Dendritic cell treated with granulocyte-macrophage colony-stimulating factor and Interleukin-4, amounts not matched to agents 40 ng/mL and 50 ng/mL, for 4 days (primary cell): ENCODE data around the gene PYGM.
A peak's percentile ranks its signal among the peaks of the same experiment; 100 is the strongest.

ENCODE experiments used
- H3K27ac Mint-ChIP-seq: one replicate; pipeline ENCODE4 v1.8.0; 2022; ENCODE audit warnings: mild to moderate bottlenecking, mixed read lengths
- H3K27me3 Mint-ChIP-seq: one replicate; pipeline ENCODE4 v1.8.0; 2022; ENCODE audit warnings: mild to moderate bottlenecking, mixed read lengths
- H3K36me3 Mint-ChIP-seq: one replicate; pipeline ENCODE4 v1.8.0; 2022; ENCODE audit warnings: low read depth, mixed read lengths
- H3K4me1 Mint-ChIP-seq: one replicate; pipeline ENCODE4 v1.8.0; 2022; ENCODE audit warnings: low read depth, mixed read lengths
- H3K4me3 Mint-ChIP-seq: one replicate; pipeline ENCODE4 v1.8.0; 2022; ENCODE audit warnings: mild to moderate bottlenecking, moderate library complexity, mixed read lengths
- H3K9me3 Mint-ChIP-seq: one replicate; pipeline ENCODE4 v1.8.0; 2022; ENCODE audit warnings: mixed read lengths
- intact Hi-C: fragments of 100-400 bp; cut with micrococcal nuclease; formaldehyde crosslinking; loops from one replicate; pipeline ENCODE4 v1.15.0; 2022

The PYGM gene

GRCh38 chr11:64784813-64785581 lies 25.2 kb upstream of the PYGM start:
- H3K4me1 Mint-ChIP-seq, result no peaks in the 10 kb centered on the region
- no peak overlapping the region for H3K27ac Mint-ChIP-seq
- intact Hi-C loops, result no loop called here
- no peak overlapping the region for H3K4me3 Mint-ChIP-seq
- H3K9me3 Mint-ChIP-seq, result no peaks in the 10 kb centered on the region
- peaks cover 22% of the 10 kb centered on the region for H3K36me3 Mint-ChIP-seq
- H3K27me3 Mint-ChIP-seq, result no peaks in the 10 kb centered on the region

- H3K27me3 Mint-ChIP-seq, result no peaks in the 10 kb centered on the region
- peaks cover 34% of the 10 kb centered on the region for H3K4me1 Mint-ChIP-seq
- intact Hi-C loops, result loop anchor here (1.0 to 5.0 kb wide), 2 partner anchors 25 to 36 kb away; partner anchors contain the start of genes MAP4K2 and RASGRP2
- peak within 1 kb of the TSS; percentile 95 for H3K27ac Mint-ChIP-seq
- peak within 1 kb of the TSS; percentile 84 for H3K4me3 Mint-ChIP-seq
- peaks cover 44% of the 10 kb centered on the region for H3K36me3 Mint-ChIP-seq
- no peaks in the 10 kb centered on the region for H3K9me3 Mint-ChIP-seq
Measured at GRCh38 chr11:64778473-64779298, 18.9 kb upstream of the PYGM start, which contains the start of gene SF1. Gene SF1 (minus strand): TSS chr11:64778542. CDS start chr11:64778392, 150 bp downstream.

GRCh38 chr11:64778223-64778472 lies 18.4 kb upstream of the PYGM start:
- Mint-ChIP-seq H3K27me3 (no peaks in the 10 kb centered on the region), H3K27ac (peak overlapping the region; percentile 95), H3K4me3 (peak overlapping the region; percentile 75), H3K4me1 (peaks cover 39% of the 10 kb centered on the region), H3K9me3 (no peaks in the 10 kb centered on the region), H3K36me3 (peaks cover 49% of the 10 kb centered on the region)
- intact Hi-C loops, result loop anchor here (1.0 to 5.0 kb wide), 2 partner anchors 25 to 36 kb away; partner anchors contain the start of genes MAP4K2 and RASGRP2

- H3K27ac Mint-ChIP-seq, result peak overlapping the region; percentile 95
- intact Hi-C loops, result loop anchor here (1.0 to 5.0 kb wide), 2 partner anchors 26 to 35 kb away; partner anchors contain the start of genes MAP4K2 and RASGRP2
- peak overlapping the region; percentile 84 for H3K4me3 Mint-ChIP-seq
- H3K36me3 Mint-ChIP-seq, result peaks cover 55% of the 10 kb centered on the region
- no peaks in the 10 kb centered on the region for H3K9me3 Mint-ChIP-seq
- no peaks in the 10 kb centered on the region for H3K27me3 Mint-ChIP-seq
- H3K4me1 Mint-ChIP-seq, result peaks cover 45% of the 10 kb centered on the region
Measured at GRCh38 chr11:64777449-64778222, 17.9 kb upstream of the PYGM start.

- no peaks in the 10 kb centered on the region for H3K27me3 Mint-ChIP-seq
- peak overlapping the region; percentile 81 for H3K27ac Mint-ChIP-seq
- H3K4me3 Mint-ChIP-seq, result peak overlapping the region; percentile 84
- peaks cover 52% of the 10 kb centered on the region for H3K4me1 Mint-ChIP-seq
- intact Hi-C loops, result loop anchor here (5.0 kb wide), 1 partner anchor 35 kb away; the partner anchor contains the start of gene RASGRP2
- H3K9me3 Mint-ChIP-seq, result no peaks in the 10 kb centered on the region
- H3K36me3 Mint-ChIP-seq, result peaks cover 62% of the 10 kb centered on the region
Measured at GRCh38 chr11:64776875-64777274, 17.1 kb upstream of the PYGM start.

- no peaks in the 10 kb centered on the region for H3K27me3 Mint-ChIP-seq
- peak overlapping the region; percentile 84 for H3K4me3 Mint-ChIP-seq
- H3K27ac Mint-ChIP-seq, result peak overlapping the region; percentile 81
- H3K4me1 Mint-ChIP-seq, result peaks cover 57% of the 10 kb centered on the region
- H3K36me3 Mint-ChIP-seq, result peaks cover 67% of the 10 kb centered on the region
- intact Hi-C loops, result loop anchor here (5.0 kb wide), 1 partner anchor 34 kb away; the partner anchor contains the start of gene RASGRP2
- no peaks in the 10 kb centered on the region for H3K9me3 Mint-ChIP-seq
Measured at GRCh38 chr11:64776425-64776824, 16.7 kb upstream of the PYGM start.

GRCh38 chr11:64774144-64774543 lies 14.4 kb upstream of the PYGM start:
- intact Hi-C loops, result no loop called here
- Mint-ChIP-seq H3K9me3 (no peaks in the 10 kb centered on the region), H3K4me3 (no peak overlapping the region), H3K36me3 (peaks cover 85% of the 10 kb centered on the region), H3K27ac (no peak overlapping the region), H3K27me3 (no peaks in the 10 kb centered on the region), H3K4me1 (peaks cover 56% of the 10 kb centered on the region)

- intact Hi-C loops, result no loop called here
- peak overlapping the region; percentile 34 for H3K4me3 Mint-ChIP-seq
- H3K27ac Mint-ChIP-seq, result peak overlapping the region; percentile 73
- no peaks in the 10 kb centered on the region for H3K27me3 Mint-ChIP-seq
- peaks cover 100% of the 10 kb centered on the region for H3K36me3 Mint-ChIP-seq
- peaks cover 69% of the 10 kb centered on the region for H3K4me1 Mint-ChIP-seq
- no peaks in the 10 kb centered on the region for H3K9me3 Mint-ChIP-seq
Measured at GRCh38 chr11:64772303-64773018, 12.7 kb upstream of the PYGM start.

GRCh38 chr11:64771861-64772260 lies 12.1 kb upstream of the PYGM start:
- peak overlapping the region; percentile 34 for H3K4me3 Mint-ChIP-seq

GRCh38 chr11:64770120-64770519 lies 10.3 kb upstream of the PYGM start:
- Mint-ChIP-seq H3K27me3 (no peaks in the 10 kb centered on the region), H3K4me3 (no peak overlapping the region), H3K9me3 (no peaks in the 10 kb centered on the region), H3K4me1 (peaks cover 71% of the 10 kb centered on the region), H3K36me3 (peaks cover 100% of the 10 kb centered on the region), H3K27ac (no peak overlapping the region)
- intact Hi-C loops, result no loop called here

More at GRCh38 chr11:64771861-64772260, 12.1 kb upstream of the PYGM start:
- peaks cover 66% of the 10 kb centered on the region for H3K4me1 Mint-ChIP-seq
- peaks cover 100% of the 10 kb centered on the region for H3K36me3 Mint-ChIP-seq
- H3K27ac Mint-ChIP-seq, result peak overlapping the region; percentile 73
- intact Hi-C loops, result no loop called here
- no peaks in the 10 kb centered on the region for H3K27me3 Mint-ChIP-seq
- no peaks in the 10 kb centered on the region for H3K9me3 Mint-ChIP-seq

- H3K36me3 Mint-ChIP-seq, result peaks cover 100% of the 10 kb centered on the region
- no peaks in the 10 kb centered on the region for H3K27me3 Mint-ChIP-seq
- intact Hi-C loops, result no loop called here
- H3K27ac Mint-ChIP-seq, result no peak overlapping the region
- no peak overlapping the region for H3K4me3 Mint-ChIP-seq
- no peaks in the 10 kb centered on the region for H3K9me3 Mint-ChIP-seq
- peaks cover 74% of the 10 kb centered on the region for H3K4me1 Mint-ChIP-seq
Measured at GRCh38 chr11:64769283-64769682, 9.5 kb upstream of the PYGM start.

- Mint-ChIP-seq H3K4me3 (no peak overlapping the region), H3K27ac (no peak overlapping the region), H3K4me1 (peaks cover 74% of the 10 kb centered on the region), H3K27me3 (no peaks in the 10 kb centered on the region), H3K36me3 (peaks cover 100% of the 10 kb centered on the region), H3K9me3 (no peaks in the 10 kb centered on the region)
- intact Hi-C loops, result no loop called here
Measured at GRCh38 chr11:64768300-64768694, 8.5 kb upstream of the PYGM start.
